Stimulated activated naive CD4-positive, alpha-beta T cell (primary cell): ENCODE measurements around the gene GPR31.
"Not testable (repeated sequence)": the region's sequence is repeated elsewhere in the genome, so short reads cannot be mapped to it uniquely, and the experiment has no call there.

Experiments
- DNase-seq, 6 experiments: peaks; one replicate each; lab custom pipeline; 2025; lab: John Stamatoyannopoulos, UW

Gene GPR31, protein sequence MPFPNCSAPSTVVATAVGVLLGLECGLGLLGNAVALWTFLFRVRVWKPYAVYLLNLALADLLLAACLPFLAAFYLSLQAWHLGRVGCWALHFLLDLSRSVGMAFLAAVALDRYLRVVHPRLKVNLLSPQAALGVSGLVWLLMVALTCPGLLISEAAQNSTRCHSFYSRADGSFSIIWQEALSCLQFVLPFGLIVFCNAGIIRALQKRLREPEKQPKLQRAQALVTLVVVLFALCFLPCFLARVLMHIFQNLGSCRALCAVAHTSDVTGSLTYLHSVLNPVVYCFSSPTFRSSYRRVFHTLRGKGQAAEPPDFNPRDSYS

GRCh38 chr6:167157863-167158262 is at the start of gene GPR31:
TSS of gene GPR31 (minus strand) at chr6:167157980. CDS start at chr6:167157831, 149 bp downstream.
- DNase-seq = no peak

GRCh38 chr6:167207527-167207926 is 49.7 kb upstream of the GPR31 start:
- no peak for DNase-seq

DNA sequence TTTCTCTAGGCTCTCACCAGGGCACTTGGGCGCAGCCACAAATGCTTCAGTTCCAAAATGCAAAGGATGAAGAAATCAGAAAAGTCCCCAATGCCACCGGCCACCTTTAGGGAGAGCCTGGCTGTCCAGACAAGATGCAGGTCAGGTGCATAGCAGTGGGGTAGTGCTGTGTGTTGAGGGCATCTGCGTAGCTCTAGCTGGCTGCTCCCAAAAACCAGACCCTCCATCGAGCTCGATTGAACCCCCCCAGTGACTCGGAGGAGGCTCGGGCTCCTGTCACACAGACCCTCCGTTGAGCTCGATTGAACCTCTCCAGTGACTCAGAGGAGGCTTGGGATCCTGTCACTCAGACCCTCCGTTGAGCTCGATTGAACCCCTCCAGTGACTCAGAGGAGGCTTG is 47.5 kb upstream of the GPR31 start:
- not testable (repeated sequence) for DNase-seq

GRCh38 chr6:167204059-167204348 is 46.2 kb upstream of the GPR31 start:
- DNase-seq = not testable (repeated sequence)

DNA sequence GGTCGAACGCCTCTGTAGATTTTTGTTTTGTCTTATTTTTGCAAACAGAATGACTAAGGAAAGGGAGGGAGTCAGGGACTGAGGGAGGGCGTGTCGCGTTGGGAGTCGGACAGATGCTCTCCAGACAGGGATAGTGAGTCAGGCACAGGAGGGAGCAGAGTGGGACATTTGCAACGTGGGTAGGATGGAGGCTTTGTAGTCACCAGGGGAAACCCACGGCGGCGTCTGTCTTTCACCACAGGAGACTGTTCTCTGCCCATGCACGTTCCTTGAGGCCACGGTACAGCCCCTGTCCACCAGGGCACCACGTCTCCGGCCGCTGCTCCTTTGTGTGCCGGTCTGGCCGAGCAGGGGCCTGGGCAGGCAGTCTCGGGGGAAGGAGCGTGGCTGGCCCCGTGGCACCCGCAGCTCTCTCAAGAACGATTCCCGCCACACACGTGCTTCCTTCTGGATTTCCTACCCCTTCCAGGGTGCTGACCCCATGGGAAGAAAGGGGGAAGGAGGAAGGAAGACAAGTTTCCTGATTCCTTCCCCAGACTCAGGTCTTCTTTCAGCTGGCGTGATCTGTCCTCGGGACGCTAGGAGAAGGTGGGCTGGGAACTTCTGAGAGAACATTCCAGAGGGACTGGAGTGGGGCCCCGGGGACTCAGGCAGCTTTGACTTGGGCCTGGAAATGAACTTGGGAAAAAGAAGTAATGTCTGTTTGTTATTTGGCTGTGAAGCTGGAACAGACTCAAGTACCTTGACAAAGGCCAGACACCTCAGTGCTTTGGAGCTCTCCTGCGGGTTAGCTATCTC is 45.7 kb upstream of the GPR31 start:
- DNase-seq = not testable (repeated sequence)

DNA sequence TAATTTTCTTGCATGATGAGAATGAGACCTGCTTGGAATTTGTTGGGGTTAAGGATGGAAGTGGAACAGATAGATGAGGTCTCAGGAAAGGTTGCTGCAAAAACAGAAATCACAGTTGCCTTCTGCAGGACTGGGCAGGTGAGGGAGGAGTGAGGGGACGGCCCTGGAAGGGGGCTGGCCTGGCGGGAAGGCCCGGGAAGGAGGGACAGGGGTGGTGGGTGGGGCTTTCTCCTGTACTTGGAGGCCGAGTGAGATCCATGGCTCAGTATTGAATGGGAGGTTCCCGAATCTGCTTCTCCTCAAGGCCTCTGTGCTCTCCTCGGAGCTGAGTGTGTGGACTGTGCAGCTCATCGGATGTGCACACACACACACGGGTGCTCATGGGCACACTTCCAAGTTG is 44.8 kb upstream of the GPR31 start:
- not testable (repeated sequence) for DNase-seq

DNA sequence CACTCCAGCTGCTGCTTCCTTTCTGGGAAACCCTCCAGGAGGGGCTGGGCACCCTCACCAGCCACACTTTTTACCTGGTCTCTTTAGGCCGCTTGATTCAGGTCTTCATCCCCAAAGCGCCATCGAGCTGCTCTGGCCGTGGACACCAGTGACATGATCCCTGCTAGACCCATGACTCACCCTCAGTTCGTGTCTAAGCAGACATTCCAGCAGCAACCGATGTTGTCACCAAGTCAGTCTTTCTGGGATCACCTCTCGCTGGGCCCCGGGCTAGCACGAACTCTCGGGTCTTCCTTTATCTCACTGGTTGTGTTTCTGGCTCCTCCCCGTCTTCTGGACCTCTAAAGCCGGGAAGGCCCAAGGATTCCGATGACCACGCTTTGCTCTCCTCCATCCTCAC is 43.0 kb upstream of the GPR31 start:
- no peak for DNase-seq

GRCh38 chr6:167195941-167196610 is 38.3 kb upstream of the GPR31 start:
- not testable (repeated sequence) for DNase-seq

GRCh38 chr6:167193515-167194125 is 35.8 kb upstream of the GPR31 start:
- not testable (repeated sequence) for DNase-seq

DNA sequence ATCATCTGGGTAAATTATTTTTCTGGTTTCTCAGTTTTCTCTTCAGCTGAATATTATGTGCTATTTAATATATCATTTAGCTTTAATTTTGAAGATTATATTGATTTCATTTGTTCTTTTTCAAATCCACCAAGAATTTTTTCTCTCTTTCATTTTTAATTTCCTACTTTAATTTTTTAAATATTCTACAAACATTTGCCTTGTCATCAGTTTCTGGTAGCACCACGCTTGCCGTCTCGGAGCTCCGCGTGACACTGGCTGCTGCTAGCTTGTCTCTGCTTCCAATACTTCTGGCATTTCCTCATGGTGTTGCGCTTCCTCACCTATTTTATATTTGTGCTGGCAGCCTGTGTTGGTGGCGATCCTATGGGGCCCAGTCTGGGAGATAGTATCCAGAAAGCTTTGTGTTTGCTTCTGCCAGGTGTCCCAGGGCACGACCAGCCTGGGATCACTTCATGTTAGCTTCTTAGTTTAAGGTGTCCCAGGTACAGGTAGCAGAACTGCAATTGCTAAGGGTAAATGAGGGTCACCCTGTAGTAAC is 33.3 kb upstream of the GPR31 start:
- DNase-seq = not testable (repeated sequence)

GRCh38 chr6:167187275-167187674 is 29.5 kb upstream of the GPR31 start:
- not testable (repeated sequence) for DNase-seq

DNA sequence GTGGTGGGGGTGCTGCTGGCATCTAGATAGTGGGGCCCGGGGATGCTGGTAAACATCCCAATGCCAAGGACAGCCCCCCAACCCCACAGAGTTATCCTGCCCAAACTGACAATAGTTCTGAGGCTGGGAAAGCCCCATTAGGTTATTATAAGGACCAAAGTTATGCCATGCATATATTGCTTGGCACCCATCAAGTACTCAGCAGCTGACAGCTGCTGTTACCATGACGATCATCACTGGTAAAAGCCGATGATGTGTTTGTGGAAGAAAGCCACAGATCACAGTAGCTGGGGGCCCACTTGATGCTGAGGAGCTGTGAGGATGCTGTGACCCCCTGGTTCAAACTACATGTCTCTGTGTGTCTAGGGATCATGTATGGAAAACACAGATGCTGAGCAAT is 27.3 kb upstream of the GPR31 start:
- not testable (repeated sequence) for DNase-seq

GRCh38 chr6:167182913-167183314 is 25.1 kb upstream of the GPR31 start:
- DNase-seq = not testable (repeated sequence)

DNA sequence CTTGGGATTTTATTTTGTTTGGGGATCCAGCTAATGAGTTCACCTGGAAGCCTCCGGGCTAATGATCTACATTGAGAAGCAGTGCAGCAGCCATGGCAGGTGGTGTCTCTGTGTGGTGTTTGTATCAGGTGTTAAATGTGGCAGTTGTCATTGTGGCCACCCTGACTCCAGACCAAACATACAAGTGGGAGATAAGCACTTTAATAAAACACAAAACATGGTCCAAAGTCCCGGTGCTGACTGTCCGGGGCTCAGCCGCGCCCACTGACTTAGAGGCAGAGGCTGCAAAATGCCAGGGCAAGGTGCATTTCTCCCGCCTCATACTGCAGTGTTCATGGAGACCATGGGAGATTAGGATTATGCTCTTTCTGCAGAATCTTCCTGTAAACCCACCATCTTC is 23.6 kb upstream of the GPR31 start:
- not testable (repeated sequence) for DNase-seq

DNA sequence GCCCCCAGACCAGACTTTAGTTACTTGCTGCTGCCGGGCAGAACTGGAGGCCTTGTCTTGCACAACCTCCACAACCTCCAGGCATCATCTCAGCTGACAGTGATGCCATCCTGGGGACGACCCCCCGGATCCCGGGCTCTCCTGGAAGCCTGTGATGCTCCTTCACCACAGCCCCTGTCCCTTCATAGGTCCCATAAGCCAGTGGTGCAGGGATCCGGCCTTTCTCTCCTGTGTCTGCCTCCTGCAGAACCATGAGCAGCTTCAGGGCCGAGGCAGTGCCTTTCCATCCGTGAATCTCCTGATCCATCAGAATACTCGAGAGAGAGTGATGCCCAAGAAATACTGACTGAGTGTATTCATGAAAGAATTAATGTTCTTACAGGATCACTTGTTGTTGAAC is 22.3 kb upstream of the GPR31 start:
- DNase-seq = not testable (repeated sequence)

- not testable (repeated sequence) for DNase-seq
Observed at GRCh38 chr6:167178896-167179655, 21.3 kb upstream of the GPR31 start.

- DNase-seq = not testable (repeated sequence)
Observed at GRCh38 chr6:167177271-167177670, 19.5 kb upstream of the GPR31 start.

- not testable (repeated sequence) for DNase-seq
Observed at GRCh38 chr6:167172011-167172410, 14.2 kb upstream of the GPR31 start.

DNA sequence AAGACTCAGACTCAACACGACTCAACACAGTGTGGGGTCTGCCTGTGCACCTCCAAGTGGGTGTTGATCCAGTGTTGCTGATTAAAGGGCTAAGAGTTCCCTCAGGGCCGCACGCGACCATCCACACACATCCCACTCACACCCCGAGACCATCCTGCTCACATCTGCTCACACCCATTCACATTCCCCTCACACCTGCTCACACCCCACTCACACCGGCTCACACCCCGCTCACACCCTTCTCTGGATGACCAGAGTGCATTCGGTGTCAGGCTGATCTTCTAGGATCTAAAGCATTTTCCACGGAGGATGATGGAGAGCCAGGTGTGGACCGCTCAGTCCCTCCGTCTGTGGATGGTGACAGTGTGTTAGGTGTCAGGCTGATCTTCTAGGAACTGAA is 13.5 kb upstream of the GPR31 start:
- not testable (repeated sequence) for DNase-seq

DNA sequence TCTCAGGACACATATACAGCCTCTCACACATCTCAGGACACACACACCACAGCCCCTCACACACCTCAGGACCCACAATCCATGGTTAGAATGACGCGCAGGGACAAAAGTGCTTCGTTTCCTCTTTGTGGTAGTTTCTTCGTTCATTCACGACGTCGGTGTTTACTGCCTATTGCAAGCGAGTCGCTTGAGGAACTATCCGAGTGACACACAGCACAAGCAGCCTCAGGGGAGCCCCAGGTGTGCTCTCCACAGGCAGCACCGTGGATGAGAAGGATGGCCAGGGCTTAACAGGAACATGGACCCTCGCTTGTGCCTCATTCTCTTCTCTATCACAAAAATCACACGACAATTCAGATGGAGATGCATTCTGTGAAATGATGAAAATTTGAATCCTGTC is 12.1 kb upstream of the GPR31 start:
- DNase-seq = not testable (repeated sequence)

DNA sequence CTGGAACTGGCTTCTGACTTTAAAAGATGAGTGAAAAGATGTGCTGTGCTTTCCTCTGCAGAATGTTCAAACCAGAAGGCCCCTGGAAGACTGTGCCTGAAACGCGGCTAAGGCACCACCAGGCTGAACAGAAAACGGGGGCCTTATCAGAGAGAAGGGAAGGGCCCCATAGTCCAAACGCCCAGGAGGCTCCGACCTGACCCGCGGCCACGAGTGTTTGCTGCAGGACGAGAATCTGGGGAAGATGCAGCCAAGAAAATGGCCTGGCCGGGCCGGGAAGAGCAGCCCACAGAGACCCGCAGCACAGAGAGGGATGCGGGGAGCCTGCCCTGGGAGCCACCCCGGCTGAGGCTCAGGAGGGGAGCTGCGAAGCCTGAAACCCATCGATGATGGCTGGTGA is 10.5 kb upstream of the GPR31 start:
- not testable (repeated sequence) for DNase-seq
